Measurements from ENCODE around the gene KHDRBS1. TPM values are rescaled to one million over a fixed set of nuclear protein-coding genes. Genes with fewer than 3 reads are reported as not detected.
A peak's percentile ranks its signal among the peaks of the same experiment; 100 is the strongest.

KHDRBS1 gene
- total and polyA plus RNA-seq, 2 of the 13 experiments (the other 11 are each of a cell fraction or from before 2014, with no cell fraction given) = 25.1 to 39.0 TPM

GRCh38 chr1:32013386-32014198 lies at the start of gene KHDRBS1 (continued):
- TF ChIP-seq DZIP1 (CRISPR knock-in tag; IDR thresholded peaks at IDR 0.05) (no peak), DNMT3B (CRISPR knock-in tag; conservative IDR thresholded peaks at IDR 0.05) (no peak; the same call in 1 of the 2 replicates), CREM (IDR thresholded peaks at IDR 0.05) (peak; percentile 28; the same call in 1 of the 2 replicates), CREM (CRISPR knock-in tag; IDR thresholded peaks at IDR 0.05) (no peak), ZNF589 (CRISPR knock-in tag; conservative IDR thresholded peaks at IDR 0.05) (0 out of 2 replicates have a peak, but pooled peaks have one; percentile 76), KMT2B (CRISPR knock-in tag; IDR thresholded peaks at IDR 0.05) (peak; percentile 80), SATB2 (CRISPR knock-in tag; IDR thresholded peaks at IDR 0.05) (peak; percentile 73; the same call in 1 of the 2 replicates), ZNF232 (CRISPR knock-in tag; IDR thresholded peaks at IDR 0.05; ENCODE audit: borderline replicate concordance) (no peak), SKI (IDR thresholded peaks at IDR 0.05; ENCODE audit: partially characterized antibody) (no peak), ZNF121 (CRISPR knock-in tag; IDR thresholded peaks at IDR 0.05) (no peak), ZNF280D (CRISPR knock-in tag; IDR thresholded peaks at IDR 0.05) (no peak; the same call in 1 of the 2 replicates), NFYB (CRISPR knock-in tag; IDR thresholded peaks at IDR 0.05) (peak; percentile 41; the same call in 1 of the 2 replicates), SIX4 (CRISPR knock-in tag; IDR thresholded peaks at IDR 0.05) (no peak), ELF4 (CRISPR knock-in tag; IDR thresholded peaks at IDR 0.05; ENCODE audit: borderline replicate concordance) (no peak), CCDC6 (CRISPR knock-in tag; IDR thresholded peaks at IDR 0.05) (peak; percentile 63; the same call in 1 of the 2 replicates), SALL2 (CRISPR knock-in tag; IDR thresholded peaks at IDR 0.05) (peak; percentile 34; the same call in 1 of the 2 replicates), HDAC1 (CRISPR knock-in tag; IDR thresholded peaks at IDR 0.05) (peak; percentile 76), ZFP37 (CRISPR knock-in tag; IDR thresholded peaks at IDR 0.05; ENCODE audit: borderline replicate concordance) (peak; percentile 81), JDP2 (CRISPR knock-in tag; IDR thresholded peaks at IDR 0.05; ENCODE audit: borderline replicate concordance) (no peak; the same call in 1 of the 2 replicates), ZBTB38 (CRISPR knock-in tag; IDR thresholded peaks at IDR 0.05) (peak; percentile 87; the same call in 1 of the 2 replicates), NFE2L2 (IDR thresholded peaks at IDR 0.05; ENCODE audit: low read length) (no peak), XRCC5 (optimal IDR thresholded peaks at IDR 0.05; ENCODE audit: low read length) (peak; percentile 28), ZNF274 (CRISPR knock-in tag; IDR thresholded peaks at IDR 0.05) (peak; percentile 86), TMF1 (CRISPR knock-in tag; IDR thresholded peaks at IDR 0.05; ENCODE audit: low read depth) (no peak), AGO2 (optimal IDR thresholded peaks at IDR 0.05; ENCODE audit: low read depth, low read length) (peak; percentile 66)
